HepG2 (cell line): ENCODE data around the gene TCF25. TPM values are rescaled to one million over a fixed set of nuclear protein-coding genes. Genes with fewer than 3 reads are reported as not detected.

Experiments used
- DR1 ChIP-seq: sonication (generic); formaldehyde crosslinking; IDR thresholded peaks from 2 replicates; pipeline ENCODE4 v1.8.0; 2021; ENCODE audit warnings: mild to moderate bottlenecking, missing genetic modification reagents, inconsistent platforms
- ETV5 ChIP-seq: IDR thresholded peaks from 2 replicates; pipeline ENCODE4 v1.6.1; 2018; ENCODE audit warnings: missing biosample characterization, missing genetic modification reagents, inconsistent platforms, borderline replicate concordance
- HHEX ChIP-seq: IDR thresholded peaks from 2 replicates; pipeline ENCODE4 v1.6.1; 2016; ENCODE audit warnings: control low read depth
- HNRNPL ChIP-seq: fragments of 200-400 bp; formaldehyde crosslinking; IDR thresholded peaks from 2 replicates; pipeline ENCODE4 v1.6.1; 2017; ENCODE audit warnings: mild to moderate bottlenecking, low read depth, low read length
- MAX ChIP-seq: IDR thresholded peaks from 2 replicates; pipeline ENCODE4 v1.6.1; 2012; ENCODE audit warnings: inconsistent platforms
- NR2F1 ChIP-seq, 2 experiments: fragments of 450-650 bp in 1 of 2; formaldehyde crosslinking in 1 of 2; IDR thresholded peaks; 2 replicates each; pipeline versions ENCODE4 v1.5.0 to v1.6.1; 2016 to 2020; ENCODE audit warnings: mild to moderate bottlenecking in 1 of 2, missing compliant biosample characterization in 1 of 2, missing genetic modification reagents in 1 of 2, moderate library complexity in 1 of 2
- RXRB ChIP-seq: IDR thresholded peaks from 2 replicates; pipeline ENCODE4 v1.6.1; 2016; ENCODE audit warnings: borderline replicate concordance, missing genetic modification reagents, missing compliant biosample characterization
- SAP130 ChIP-seq: IDR thresholded peaks from 2 replicates; pipeline ENCODE4 v1.6.1; 2016; ENCODE audit warnings: low read depth
- ZBTB26 ChIP-seq: IDR thresholded peaks from 2 replicates; pipeline ENCODE4 v1.6.1; 2016; ENCODE audit warnings: missing compliant biosample characterization, missing genetic modification reagents, borderline replicate concordance
- ZNF234 ChIP-seq: sonication (generic); formaldehyde crosslinking; conservative IDR thresholded peaks from 2 replicates; pipeline ENCODE4 v1.5.1; 2020; ENCODE audit warnings: mild to moderate bottlenecking, missing genetic modification reagents
- ZNF510 ChIP-seq: sonication (generic); formaldehyde crosslinking; IDR thresholded peaks from 2 replicates; pipeline ENCODE4 v1.4.0; 2020; ENCODE audit warnings: low read depth, mild to moderate bottlenecking, missing genetic modification reagents
- ZNF607 ChIP-seq: sonication (generic); formaldehyde crosslinking; IDR thresholded peaks from 2 replicates; pipeline ENCODE4 v1.5.1; 2020; ENCODE audit warnings: missing genetic modification reagents, mild to moderate bottlenecking, borderline replicate concordance
- ZNF674 ChIP-seq: sonication (generic); formaldehyde crosslinking; IDR thresholded peaks from 2 replicates; pipeline ENCODE4 v1.5.0; 2020; ENCODE audit warnings: low read depth, mild to moderate bottlenecking, missing genetic modification reagents
- ZNF703 ChIP-seq: sonication (generic); formaldehyde crosslinking; IDR thresholded peaks from 2 replicates; pipeline ENCODE4 v1.5.1; 2020; ENCODE audit warnings: missing genetic modification reagents, mild to moderate bottlenecking, moderate library complexity, borderline replicate concordance
- ZNF768 ChIP-seq: sonication (generic); formaldehyde crosslinking; IDR thresholded peaks from 2 replicates; pipeline ENCODE4 v1.4.0; 2020; ENCODE audit warnings: missing genetic modification reagents
- polyA plus RNA-seq, 8 experiments: library from polyadenylated mRNA; depleted of rRNA in 3 of 8; stranded (reverse) in 7 of 8; unstranded in 1 of 8; fragments of >200 nt; fragmentation: Illumina TruSeq in 4 of 8; extraction: Trizol in 4 of 8; gene quantifications; 2 replicates each; pipeline versions ENCODE4 v1.2.1 to v1.2.3, GENCODE V29; 2011 to 2016; ENCODE audit warnings: low read depth in 4 of 8, missing spikeins in 1 of 8, mixed read lengths in 1 of 8; ENCODE audit not compliant: insufficient read depth in 1 of 8
- total RNA-seq, 5 experiments: library from RNA; depleted of rRNA; stranded (reverse); fragments of >200 nt; fragmentation: Illumina TruSeq; extraction: Trizol; gene quantifications; 2 replicates each; pipeline ENCODE4 v1.2.3, GENCODE V29; 2016; ENCODE audit warnings: low read depth in 1 of 5
- TF ChIP-seq, protein P1 (sequence below): IDR thresholded peaks from 2 replicates; pipeline ENCODE4 v1.6.1; 2016; ENCODE audit warnings: low read depth, missing genetic modification reagents, missing compliant biosample characterization

TCF25 gene
- total and polyA plus RNA-seq, 2 of the 13 experiments (the other 11 are each of a cell fraction or from before 2014, with no cell fraction given): 138 to 206 TPM

DNA sequence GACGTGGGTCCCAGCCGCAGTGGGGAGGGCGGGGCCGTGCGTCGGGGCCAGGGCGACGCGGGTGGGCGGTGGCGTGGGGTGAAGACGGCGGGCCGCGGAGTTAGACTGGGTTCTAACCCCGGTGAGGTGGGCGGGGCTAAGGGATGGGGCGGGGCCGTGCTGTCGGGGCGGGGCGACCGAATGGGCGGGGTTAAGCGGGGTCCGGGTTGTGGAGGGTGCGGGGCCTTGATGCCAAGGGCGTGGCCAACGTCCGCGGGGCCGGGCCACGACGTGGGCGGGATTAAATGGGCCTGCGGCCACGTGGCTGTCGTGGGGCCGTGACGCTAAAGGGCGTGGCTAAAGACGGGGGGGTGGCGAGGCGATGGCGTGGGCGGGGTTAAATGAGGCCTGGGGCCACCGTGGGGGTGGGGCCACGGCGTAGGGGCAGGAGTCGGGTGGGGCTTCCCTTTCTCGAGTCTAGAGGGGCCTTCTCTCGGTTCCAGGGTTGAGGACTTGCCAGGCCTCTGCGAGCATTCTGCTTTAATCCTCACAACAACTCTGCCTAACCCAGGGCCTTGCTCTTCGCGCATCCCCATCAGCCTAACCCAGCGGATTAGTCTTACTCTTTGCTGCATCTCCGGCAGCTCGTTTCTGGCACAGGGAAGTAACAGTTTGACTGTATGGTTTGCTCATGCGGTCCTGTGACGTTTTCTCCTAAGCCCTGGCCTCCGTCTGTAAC lies 739 bp downstream of the TCF25 start (continued):
- TF ChIP-seq RXRB (CRISPR knock-in tag) (peak; percentile 27; the same call in 1 of the 2 replicates), MAX (peak; percentile 93), HNRNPL (0 out of 2 replicates have a peak, but pooled peaks have one; percentile 4), ZNF607 (CRISPR knock-in tag) (no peak), ZNF703 (CRISPR knock-in tag) (no peak), DR1 (CRISPR knock-in tag) (no peak), NR2F1 (CRISPR knock-in tag; IDR thresholded peaks at IDR 0.05) (no peak), ZNF510 (CRISPR knock-in tag) (no peak), SAP130 (peak; percentile 82), ZNF234 (CRISPR knock-in tag) (no peak), ZNF768 (CRISPR knock-in tag) (0 out of 2 replicates have a peak, but pooled peaks have one; percentile 12), HHEX (CRISPR knock-in tag) (no peak), ETV5 (0 out of 2 replicates have a peak, but pooled peaks have one; percentile 12), ZBTB26 (CRISPR knock-in tag) (no peak), ZNF674 (0 out of 2 replicates have a peak, but pooled peaks have one; percentile 67)
- TF ChIP-seq, protein P1, sequence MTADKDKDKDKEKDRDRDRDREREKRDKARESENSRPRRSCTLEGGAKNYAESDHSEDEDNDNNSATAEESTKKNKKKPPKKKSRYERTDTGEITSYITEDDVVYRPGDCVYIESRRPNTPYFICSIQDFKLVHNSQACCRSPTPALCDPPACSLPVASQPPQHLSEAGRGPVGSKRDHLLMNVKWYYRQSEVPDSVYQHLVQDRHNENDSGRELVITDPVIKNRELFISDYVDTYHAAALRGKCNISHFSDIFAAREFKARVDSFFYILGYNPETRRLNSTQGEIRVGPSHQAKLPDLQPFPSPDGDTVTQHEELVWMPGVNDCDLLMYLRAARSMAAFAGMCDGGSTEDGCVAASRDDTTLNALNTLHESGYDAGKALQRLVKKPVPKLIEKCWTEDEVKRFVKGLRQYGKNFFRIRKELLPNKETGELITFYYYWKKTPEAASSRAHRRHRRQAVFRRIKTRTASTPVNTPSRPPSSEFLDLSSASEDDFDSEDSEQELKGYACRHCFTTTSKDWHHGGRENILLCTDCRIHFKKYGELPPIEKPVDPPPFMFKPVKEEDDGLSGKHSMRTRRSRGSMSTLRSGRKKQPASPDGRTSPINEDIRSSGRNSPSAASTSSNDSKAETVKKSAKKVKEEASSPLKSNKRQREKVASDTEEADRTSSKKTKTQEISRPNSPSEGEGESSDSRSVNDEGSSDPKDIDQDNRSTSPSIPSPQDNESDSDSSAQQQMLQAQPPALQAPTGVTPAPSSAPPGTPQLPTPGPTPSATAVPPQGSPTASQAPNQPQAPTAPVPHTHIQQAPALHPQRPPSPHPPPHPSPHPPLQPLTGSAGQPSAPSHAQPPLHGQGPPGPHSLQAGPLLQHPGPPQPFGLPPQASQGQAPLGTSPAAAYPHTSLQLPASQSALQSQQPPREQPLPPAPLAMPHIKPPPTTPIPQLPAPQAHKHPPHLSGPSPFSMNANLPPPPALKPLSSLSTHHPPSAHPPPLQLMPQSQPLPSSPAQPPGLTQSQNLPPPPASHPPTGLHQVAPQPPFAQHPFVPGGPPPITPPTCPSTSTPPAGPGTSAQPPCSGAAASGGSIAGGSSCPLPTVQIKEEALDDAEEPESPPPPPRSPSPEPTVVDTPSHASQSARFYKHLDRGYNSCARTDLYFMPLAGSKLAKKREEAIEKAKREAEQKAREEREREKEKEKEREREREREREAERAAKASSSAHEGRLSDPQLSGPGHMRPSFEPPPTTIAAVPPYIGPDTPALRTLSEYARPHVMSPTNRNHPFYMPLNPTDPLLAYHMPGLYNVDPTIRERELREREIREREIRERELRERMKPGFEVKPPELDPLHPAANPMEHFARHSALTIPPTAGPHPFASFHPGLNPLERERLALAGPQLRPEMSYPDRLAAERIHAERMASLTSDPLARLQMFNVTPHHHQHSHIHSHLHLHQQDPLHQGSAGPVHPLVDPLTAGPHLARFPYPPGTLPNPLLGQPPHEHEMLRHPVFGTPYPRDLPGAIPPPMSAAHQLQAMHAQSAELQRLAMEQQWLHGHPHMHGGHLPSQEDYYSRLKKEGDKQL (CRISPR knock-in tag): 0 out of 2 replicates have a peak, but pooled peaks have one; percentile 25
